Stimulated activated CD4-positive, alpha-beta T cell treated with anti-CD3 and anti-CD28 coated beads, TNF-alpha, amount 100 ng/mL, for 1 hour (primary cell): ENCODE results near the gene R3HDM2.

Experiments
- DNase-seq, 3 donors: peaks; one replicate each; pipeline ENCODE4 v3.0.0-alpha.2; 2020; ENCODE audit warnings: low read depth in 3 of 3, low spot score in 1 of 3

The R3HDM2 gene

GRCh38 chr12:57273516-57273915 lies 157.3 kb downstream of the R3HDM2 start:
- DNase-seq = no peak

DNA sequence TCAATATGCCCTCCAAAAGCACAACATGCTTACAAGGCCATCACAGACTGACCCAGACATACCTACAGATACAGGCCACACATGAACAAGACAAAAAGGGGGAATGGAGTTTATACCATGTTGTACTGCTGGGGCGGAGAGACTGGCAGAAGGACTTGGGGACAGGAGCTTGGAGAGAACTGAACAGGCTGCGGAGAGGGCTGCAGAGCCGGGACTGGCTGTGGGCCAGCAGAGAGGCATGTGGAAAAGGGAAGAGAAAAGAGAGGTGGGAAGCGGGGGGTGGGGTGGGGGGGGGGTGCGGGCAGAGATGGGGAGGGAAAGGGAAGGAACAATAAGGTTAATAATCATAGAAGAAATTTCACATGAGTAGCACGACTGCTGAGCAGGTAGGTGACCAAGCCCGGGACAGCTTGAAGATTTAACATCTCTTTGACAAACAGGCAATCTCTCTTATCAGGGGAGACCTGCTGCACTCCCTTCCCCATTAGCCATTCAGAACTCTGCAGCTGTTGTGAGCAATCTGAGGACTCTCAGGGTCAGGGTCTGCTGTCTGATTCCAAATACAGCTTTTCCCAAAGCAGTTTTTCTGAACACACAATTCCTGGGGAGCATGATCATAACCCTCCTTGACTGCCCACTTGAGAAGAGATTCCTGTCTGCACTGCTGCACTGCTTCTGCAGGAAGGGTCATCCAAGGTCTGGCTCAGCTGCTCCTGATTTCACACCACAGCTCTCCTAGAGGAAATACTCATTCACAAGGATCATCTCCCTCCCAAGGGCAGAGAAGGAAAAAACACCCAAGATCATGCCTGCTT lies 158.3 kb downstream of the R3HDM2 start:
- DNase-seq = no peak

DNA sequence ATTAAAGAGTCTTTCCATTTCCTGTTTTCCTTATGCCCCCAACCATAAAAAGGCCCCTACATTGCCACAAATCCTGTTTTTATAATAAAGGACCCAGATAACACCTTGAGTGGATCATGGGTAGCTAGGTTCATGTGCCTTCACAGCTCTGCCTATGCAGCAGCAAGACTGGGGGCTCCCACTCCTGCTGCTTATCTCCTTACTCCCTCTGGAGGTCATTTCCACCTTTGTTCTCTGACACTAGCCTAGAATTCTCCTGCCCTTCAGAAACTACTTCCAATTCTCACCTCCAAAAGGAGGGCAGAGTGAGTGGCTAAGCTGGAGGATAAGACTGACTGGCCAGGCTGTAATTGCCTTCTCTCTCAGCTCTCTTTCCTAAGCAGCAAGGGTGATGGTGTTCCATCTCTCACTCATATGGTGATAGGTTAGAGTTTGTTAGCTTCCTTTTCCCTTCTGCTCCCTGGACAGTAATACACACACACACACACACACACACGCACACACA lies 159.8 kb downstream of the R3HDM2 start:
- DNase-seq = no peak

GRCh38 chr12:57268264-57268663 lies 162.6 kb downstream of the R3HDM2 start:
- no peak for DNase-seq

GRCh38 chr12:57266681-57267080 lies 164.2 kb downstream of the R3HDM2 start:
- no peak for DNase-seq

DNA sequence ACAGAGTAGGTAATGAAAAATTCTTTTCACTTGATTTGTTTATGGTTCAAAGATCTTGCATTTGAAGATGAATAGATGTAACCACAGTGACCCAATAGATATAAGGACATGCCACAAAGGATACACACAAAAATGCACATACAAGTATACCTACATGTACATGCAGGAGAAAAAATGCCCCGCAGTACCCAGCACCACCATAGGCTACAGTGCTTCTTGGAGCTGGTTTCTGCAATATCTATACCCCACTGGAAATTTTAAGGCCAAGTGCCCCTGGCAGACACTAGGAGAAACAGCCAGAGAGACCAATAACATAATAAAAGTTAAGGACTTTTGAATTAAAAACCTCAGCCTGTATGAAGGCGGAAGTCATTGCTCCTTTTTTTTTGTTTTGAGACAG lies 167.7 kb downstream of the R3HDM2 start:
- DNase-seq = no peak

DNA sequence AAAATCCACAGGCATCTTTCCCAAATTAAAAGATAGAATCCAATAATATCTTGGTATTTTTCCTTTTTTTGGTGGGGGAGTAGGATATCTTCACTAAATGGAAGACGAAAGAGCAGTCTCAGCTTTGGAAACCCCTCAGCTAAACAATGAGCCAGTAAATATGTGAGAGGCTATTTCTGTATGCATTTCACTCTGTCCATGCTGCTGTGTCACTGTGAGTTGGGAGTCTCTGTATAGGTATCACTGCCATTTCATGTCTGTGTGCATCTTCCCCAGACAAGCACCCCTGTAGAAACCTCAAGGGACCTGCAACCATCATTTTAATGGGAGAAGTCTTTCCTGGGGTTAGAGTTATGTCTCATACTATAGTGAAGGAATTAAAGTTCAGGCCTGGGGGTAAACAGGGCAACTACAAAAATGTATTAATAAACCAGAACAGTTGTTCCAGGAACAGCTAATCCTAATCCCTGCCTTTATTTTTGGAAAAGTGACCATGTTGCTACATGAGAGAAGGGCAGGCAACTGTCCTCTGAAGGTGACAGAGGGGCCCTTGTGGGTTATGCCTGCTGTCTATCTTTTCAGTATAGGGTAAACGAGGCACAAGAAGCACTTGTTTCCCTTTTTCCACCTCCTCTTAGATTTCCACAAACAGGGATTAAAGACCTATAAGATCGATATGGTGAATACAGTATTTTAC lies 168.6 kb downstream of the R3HDM2 start:
- no peak for DNase-seq

DNA sequence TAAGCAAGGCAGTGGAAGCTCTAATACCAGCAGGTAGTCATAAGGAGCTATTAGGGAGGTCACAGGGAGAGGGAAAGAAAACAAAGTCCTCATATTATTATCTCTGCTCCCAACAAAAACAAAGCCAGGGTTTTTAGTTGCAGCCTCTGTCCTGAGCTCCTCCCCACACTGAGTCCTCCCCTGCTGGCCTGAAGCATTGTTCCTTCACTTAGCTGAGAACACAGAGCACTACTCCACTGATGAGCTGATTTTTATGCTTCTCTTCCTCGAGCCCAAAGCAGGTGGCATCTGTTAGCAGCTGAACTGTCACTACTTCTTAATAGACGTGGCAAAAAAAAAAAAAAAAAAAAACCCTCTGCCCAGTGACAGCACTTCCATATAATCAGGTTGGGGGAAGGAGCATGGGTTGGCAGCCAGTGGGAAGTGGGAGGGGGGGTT lies 169.4 kb downstream of the R3HDM2 start:
- no peak for DNase-seq

DNA sequence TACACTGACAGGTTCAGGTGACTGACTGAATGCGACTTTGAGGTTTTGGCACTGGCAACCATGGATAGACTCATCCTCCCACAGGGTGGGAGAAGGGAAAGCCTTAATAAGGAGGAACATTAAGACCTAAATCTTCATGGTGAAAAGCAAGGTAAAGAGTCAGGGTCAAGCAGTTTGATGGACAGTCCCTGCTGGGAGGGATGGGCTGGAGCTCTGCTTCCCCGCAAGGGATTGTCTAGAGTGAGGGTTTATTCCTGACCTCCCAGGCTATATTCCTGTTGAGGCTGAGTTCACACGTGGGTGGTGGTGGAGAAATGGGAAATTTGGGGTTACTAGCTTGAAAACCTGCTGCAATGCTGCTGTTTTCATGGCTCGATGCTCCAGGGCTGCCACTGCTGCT lies 170.5 kb downstream of the R3HDM2 start:
- DNase-seq = no peak

- no peak for DNase-seq
Observed at GRCh38 chr12:57258977-57259970, 171.6 kb downstream of the R3HDM2 start.

GRCh38 chr12:57255916-57256315 lies 174.9 kb downstream of the R3HDM2 start:
- DNase-seq = no peak

- no peak for DNase-seq
Observed at GRCh38 chr12:57254506-57255280, 176.2 kb downstream of the R3HDM2 start.

DNA sequence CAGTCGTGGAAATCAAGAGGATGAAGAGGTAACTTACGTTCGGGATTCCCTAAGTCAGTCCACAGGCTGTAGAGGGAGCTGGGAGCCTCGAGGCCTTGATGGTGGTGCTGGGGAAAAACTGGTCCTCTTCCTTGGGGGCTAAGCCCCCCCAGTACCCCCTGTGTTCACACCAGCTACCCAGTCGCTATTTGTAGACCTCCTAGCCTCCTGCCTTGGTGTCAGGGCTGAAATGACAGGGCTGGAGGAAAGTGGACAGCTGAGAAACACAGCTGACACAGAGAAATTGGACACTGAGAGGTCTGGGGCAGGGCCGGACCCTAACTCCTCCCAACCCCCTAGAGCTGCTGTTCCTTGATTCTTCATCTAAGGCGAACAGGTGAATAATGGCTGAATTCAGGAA lies 179.9 kb downstream of the R3HDM2 start, which contains the start of gene STAC3:
TSS of gene STAC3 (minus strand) at position 232 of the 400 bp plus-strand sequence. CDS start 1,551 bp downstream, outside the sequence.
- no peak for DNase-seq

GRCh38 chr12:57250541-57250940 lies 180.3 kb downstream of the R3HDM2 start:
- no peak for DNase-seq

GRCh38 chr12:57248934-57249742 lies 181.7 kb downstream of the R3HDM2 start:
- no peak for DNase-seq

DNA sequence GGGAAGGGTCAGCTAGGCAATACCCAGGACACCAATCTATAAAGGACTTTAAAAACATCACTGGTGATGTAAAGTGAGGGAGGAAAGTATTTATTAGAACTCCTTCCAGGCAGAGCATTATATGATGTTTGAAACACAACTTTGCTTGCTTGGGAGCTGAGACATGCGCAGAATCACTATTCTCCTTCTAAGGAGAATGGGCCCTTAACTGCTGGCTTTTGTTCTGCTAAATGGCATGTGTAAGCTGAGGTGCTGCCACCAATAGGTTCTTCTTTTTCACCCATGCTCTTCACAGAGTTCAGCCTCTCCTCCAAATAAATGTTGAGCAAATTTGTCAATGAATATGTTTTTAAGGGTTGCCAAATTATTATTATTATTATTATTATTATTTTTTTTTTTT lies 183.8 kb downstream of the R3HDM2 start:
- DNase-seq = no peak

DNA sequence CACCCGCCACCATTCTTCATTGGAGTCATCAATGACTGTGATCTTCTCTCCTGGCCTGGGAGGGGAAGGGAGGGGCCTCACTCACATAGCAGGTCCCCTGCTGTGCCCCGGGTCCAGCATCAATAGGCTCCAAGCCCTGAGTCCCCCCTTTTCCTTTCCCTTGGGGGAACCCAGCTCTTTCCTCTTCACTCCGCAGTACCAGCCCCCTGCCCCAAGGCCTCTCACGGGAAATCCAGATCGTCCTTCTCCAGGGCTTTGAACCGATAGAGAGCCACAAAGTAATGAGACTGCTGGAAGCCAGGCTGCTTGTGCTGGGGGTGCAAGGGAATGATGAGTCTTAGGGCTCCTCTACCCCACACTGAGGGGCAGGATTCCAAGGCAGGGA lies 186.5 kb downstream of the R3HDM2 start:
- no peak for DNase-seq

DNA sequence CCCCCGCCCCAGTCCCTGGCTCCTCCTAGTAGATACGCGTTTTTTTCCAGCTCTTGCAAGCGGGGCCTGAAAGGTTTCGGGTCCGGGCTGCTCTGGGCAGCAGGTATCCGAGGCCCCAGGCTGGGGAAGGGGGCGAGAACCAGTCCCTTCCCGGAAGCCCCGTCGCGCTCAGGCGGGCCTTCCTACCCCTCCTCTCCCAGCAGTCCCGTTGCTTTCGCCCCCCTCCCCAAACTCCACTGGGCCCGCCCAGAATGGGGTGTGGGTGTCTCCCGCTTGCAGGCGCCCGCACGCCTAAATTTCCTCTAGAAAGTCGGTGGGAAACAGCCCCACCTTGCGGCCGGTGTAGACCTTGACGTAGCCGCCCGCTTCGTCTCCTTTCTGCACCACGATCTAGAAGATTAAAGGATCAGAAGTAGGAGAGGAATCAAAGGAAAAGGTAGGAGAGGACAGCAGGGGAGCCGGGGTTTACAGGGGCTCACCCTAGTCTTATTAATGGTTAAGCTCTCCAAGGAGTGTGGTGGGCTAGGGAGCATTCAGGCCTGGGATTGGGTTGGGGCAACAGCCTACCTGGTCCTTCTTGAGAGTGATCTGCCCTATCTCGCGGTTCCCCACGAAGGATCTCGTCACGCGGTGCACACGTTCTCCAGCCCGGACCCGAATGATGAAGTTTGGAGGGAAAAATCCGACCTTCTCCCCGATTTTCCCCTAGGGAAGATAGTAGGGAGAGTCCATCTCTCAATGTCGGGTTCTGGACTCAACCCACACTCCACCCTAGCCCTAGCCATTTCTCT lies 187.1 kb downstream of the R3HDM2 start:
- DNase-seq = peak in 2 of 3 donors; percentile 60 to 77
